Activated CD4-positive, CD25-positive, alpha-beta regulatory T cell treated with anti-CD3 and anti-CD28 coated beads, Interleukin-2, amount 50 U/mL, for 72 hours (primary cell): ENCODE data around the gene FAM184A.
"Not testable (repeated sequence)": the region's sequence is repeated elsewhere in the genome, so short reads cannot be mapped to it uniquely, and the experiment has no call there.

Experiments
- DNase-seq: peaks from one replicate; pipeline ENCODE4 v3.0.0; 2021

The FAM184A gene

DNA sequence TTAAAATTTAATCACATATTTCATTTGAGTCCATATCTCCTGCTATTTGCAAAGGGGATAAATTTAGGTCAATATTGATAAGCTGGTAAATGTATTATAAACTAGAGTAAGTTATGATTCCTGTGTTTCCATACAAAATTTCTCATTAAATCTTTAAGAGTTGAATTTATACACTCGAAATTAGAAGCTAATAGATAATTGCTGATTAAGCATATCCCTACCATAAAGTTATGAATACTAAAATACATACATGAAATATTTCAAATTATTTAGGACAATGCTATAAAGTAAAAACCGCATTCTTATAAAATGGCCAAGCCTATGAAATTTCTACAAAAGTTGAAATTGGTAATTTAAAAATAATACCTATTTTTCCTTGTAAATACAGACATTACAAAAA is 71.5 kb downstream of the FAM184A start:
- no peak for DNase-seq

DNA sequence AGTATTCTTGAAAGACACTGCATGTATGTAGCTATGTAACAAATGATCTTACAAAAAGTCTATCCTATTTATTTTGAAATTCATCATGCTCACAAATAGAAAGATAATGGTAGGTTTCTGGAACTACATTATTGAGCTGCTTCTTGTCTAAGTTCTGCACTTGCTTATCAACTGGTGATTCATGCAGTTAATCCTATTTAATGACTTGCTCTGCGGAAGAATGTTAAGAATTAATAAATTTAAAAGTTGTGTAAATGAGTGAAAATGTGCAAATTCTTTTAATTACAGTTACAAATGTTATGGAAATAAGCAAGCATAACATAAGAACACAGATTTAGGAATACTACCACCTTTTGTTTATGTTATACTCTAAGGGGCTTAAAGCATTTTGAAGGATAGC is 76.4 kb downstream of the FAM184A start:
- no peak for DNase-seq

DNA sequence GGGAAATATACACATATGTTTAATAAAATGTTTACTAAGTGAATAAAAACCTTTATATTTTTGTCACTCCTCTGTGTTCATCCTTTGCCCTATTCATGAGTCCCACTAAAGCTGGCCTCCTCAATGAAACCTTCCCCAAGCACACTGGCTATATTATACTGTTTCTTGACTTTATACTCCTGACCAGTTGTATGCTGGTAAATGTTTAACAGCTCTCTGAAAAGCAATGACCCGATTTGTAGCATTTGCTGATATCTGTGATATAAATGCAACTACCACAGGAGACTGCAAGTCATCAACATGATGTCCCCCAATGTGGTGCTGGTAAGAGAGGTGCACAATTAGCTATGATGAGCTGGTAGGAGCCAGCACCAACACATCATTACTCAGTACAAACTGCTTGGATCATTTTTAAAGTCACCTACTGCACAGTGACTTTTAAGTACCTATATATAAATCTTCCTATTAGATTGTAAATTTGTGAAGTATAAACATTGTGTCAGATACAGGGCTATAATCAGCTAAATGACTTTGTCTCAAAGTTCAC is 78.9 kb downstream of the FAM184A start:
- DNase-seq: no peak

DNA sequence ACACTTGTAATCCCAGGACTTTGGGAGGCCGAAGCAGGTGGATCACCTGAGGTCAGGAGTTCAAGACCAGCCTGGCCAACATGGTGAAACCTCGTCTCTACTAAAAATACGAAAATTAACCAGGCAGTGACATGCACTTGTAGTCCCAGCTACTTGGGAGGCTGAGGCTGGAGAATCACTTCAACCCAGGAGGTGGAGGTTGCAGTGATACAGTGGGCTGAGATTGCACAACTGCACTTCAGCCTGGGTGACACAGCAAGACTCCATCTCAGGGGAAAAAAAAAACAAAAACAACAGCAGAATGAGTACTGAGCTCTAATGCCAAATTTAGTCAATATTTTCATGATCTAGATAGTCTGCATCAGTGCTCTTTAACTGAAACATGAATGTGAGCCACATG is 81.0 kb downstream of the FAM184A start:
- not testable (repeated sequence) for DNase-seq

DNA sequence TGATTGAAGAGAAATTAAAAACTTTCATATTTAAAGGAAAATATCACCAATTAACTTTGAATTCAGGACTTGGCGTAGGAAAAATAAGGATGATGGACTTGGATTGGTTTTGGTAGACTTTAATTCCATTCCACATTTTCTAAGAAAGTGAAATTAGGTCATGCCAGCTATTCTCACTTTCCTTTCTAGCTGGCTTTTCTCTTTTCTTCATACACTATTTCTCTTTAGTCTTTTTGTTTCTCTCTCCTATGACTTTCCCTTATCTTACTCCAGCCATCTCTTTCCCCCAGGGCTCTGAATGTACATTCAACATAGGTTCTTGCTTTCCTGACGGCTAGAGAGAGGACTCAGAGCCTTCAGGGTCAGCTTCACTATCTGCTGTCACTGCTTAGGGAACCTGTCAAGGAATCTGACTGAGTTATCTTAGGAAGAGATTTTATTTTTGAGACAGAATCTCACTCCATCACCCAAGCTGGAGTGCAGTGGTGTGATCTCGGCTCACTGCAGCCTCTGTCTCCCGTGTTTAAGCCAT is 82.1 kb downstream of the FAM184A start:
- DNase-seq: no peak

DNA sequence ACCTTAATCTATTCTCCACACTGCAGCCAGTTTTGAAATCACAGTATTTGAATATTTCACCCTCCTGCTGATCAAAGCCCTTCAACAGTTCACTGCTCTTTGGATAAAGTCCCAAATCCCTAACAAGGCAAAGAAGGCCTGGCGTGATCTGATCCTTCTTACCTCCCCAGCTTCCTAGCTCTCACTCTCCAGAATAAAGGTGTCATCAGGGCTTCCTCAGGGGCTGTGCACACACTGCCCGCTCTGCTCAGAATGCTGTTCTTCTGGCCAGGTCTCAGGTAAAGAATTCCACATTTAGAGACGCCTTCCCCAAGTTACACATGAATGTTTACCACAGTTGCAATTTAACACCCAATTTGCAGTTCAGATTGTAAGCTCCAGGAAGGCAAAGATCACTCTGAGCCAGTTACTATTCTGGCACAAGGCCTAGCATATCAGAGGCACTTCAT is 84.6 kb downstream of the FAM184A start:
- DNase-seq: no peak

DNA sequence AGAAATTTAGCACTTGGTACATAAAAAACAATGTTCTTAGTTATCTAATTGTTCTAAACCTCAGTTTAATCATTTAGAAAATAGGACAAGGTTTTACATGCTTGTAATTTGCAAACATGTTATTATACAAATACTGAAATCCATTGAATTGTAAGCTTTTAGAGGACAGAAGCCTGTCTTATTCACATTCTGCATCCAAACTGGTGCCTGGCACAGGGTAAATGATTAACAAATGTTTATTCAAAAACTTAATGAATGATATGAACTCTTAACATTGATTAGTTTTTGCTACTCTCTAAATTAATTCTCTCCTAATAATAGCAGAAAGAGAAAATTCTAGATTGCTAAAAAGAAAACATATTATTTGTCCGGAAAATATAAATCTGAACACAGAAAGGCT is 85.1 kb downstream of the FAM184A start:
- DNase-seq: no peak

DNA sequence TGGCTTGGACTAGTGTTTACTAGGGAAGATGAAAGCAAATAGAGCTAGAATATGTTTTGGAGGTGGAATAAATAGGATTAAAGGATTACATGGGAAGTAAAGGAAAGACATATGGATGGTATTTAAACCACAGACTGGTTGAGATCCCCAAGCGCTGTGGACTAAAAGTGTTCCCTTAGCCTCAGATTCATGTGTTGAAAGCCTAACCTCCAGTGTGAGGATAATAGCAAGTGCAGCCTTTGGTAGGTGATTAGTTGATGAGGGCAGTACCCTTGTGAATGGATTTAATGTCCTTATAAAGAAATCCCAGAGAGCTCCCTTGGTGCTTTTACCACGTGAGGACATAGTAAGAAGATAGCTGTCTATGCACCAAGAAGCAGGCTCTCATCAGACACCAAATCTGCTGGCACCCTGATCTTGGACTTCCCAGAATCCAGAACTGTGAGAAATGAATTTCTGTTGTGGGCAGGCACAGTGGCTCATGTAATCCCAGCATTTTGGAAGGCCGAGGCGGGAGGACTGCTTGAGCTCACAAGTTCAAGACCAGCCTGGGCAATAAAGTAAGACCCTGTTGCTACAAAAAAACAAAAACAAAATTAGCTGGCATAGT is 86.2 kb downstream of the FAM184A start:
- no peak for DNase-seq

DNA sequence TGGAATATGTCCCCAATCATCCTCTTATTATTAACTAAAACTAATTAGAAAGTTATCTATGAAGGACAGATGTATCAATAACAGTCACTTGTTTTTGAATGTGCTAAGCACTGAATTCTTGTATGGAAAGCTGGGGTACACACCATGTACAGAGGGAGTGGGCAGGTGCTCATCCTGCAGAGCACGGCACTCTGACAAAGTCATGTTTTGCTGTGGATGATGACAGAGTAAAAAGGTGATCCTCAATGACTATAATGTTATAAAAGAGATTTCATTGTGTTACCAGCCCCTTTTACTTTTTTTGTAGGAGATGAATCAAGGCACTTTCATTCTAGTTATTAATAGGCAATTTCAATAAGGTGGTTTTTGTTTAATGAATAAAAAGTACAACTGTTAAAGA is 92.2 kb downstream of the FAM184A start:
- no peak for DNase-seq

DNA sequence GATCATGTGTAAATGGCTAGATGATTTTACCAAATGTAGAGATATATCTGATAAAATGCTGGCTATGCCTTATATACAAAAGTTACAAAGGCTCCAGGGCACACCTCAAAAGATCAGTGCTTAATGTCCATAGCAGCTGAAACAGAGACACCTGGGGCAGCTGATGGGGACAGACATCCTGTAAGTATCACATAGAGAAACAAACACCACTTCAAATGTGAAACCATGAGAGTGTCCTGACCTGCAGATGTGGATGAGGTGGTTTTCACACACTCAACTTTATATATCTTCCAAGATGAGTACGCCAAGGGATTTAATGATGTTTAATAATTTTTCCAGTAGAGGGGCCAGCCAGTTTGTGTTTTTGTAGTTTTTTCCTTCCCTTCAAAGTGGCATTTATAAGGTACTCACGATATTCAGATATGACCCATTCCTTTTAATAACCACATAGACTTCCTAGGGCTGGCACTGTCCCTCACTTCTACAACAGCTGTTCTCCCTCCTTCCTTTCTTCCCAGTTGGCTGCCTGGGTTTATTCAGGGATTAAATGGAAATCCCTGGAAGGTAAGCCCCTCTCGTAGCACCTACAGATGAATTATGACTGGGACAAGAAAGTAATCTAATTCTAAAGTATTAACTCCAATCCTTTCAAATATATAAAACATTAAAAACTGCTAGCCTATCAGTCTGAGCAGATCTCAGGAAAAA is 93.2 kb downstream of the FAM184A start:
- DNase-seq: no peak

DNA sequence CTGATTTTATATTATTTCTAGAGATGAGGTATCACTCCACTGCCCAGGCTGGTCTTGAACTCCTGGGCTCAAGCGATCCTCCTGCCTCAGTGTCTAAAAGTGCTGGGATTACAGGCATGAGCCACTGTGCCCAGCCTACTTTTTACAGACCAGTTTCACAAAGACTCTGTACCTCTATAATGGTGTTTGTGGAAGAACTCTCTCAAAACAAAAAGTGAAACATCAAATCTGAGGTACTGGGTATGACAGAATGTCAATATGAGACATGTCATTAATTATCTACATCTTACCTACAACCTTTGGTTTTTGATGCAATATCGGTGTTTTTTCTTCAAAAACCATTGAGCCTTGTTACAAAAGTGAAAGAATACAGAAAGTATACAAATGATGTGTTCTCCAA is 94.1 kb downstream of the FAM184A start:
- DNase-seq: no peak

DNA sequence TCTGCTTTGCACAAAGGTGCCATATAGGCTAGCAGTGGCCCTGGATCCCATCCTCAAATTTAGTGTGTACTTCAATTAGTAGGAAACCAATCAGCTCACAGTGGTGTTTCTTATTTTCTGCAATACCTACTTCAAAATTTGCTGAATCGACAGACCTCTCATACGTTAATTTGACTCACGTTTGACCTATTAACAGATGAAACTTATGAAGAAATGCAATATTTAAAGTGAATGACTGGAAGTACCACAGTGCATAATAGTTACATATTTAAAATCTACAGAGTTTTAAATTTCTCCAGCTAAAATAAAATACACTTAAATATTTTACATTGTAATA is 95.9 kb downstream of the FAM184A start:
- no peak for DNase-seq

DNA sequence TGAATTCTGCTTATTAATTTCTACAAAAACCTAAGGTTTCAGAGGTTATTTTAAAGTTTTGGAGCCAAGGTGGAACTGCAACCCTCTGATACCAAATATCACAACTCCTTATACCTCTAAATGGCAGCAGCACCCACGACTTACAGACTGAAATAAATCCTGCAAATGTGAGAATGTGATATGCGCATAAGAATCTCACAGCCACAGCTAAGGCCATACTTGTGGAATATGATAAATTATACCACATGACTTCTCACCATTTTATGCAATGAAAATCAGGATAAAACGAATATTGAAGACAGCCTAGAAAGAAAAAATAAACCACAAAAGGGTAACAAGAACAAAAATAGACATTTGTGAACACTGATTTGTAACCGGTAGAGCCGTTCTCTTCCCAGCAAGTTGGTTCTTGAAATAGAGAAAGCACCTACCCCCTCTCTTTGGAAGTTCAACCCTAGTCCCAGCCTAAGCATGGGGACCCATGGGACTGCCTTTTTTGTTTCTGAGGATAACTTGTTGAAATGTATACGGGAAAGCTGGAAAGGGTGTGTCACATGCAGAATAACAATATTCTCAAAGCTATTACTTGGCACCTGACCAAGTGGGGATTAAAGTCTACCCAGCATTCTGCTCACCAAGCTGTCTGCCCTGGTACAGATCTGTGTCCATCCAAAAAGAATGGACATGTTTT is 96.4 kb downstream of the FAM184A start:
- no peak for DNase-seq

DNA sequence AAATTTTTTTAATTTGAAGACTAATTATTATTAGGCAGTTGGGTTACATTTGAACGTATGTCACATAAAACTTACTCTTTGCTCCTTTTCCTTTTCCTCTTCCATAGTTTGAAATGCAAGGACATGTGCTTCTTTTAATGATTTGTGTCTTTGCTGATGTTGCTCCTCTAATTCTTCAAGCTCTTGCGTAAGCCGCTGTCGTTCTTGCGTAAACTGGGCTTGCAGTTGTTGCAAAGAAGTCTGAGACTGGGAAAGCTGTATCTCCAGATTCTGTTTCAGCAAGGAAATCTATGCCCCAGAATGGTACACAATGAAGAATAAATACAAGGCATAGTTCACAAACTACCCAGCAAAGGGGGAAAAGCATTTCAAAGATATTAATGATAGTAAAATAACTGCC is 98.4 kb downstream of the FAM184A start:
- no peak for DNase-seq

DNA sequence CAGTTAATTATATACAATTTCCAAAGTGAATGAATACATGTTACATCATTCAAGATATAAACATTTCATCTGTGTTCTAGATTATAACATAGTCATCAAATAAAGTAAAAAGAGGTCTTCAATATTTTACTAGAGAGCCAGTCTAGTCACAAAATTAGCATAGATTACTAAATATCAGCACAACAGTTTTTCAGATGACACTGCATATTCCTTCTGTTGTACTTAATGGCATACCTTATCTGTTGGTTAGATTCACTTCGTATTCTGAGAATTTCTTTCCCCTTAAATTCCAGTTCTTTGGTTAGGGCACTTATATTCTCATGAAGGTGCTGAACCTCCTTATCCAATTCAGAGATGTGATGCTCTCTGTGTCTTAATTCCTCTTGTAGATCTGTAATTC is 103.7 kb downstream of the FAM184A start:
- no peak for DNase-seq

DNA sequence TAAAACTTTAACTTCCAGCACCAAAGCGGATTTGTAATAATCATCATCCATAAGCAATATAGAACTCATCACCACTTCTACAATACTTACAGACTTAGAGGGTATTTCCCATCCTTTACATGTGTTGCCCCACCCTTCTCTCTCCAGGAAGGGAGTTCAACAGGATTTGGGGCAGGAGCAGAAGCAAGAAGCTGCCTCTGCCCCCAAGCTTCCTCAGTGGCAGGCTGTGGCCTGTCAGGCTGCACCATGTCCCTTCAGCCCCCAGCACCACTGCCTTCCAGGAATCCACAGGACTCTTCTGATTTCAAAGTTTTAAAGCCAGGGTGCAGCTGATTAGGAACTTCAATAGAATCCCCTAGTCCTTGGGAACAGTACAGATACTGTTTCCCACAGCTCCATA is 106.8 kb downstream of the FAM184A start:
- DNase-seq: no peak

DNA sequence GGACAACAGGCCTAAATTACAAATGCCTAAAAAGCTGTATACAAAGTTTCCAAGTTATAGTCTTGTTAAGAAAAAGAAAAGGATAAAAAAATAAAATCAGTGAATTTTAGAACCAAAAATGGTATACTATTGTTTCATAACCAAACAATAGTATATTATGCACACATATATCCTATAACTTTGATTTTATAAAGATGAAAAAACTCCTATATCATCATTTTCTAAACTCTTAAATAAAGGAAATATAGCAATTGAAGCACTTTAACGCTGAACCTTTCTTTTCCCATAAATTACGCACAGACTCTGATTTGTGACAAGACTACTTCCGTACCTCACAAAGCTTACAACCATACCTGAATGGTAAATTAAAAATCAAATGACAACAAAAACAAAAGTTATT is 107.6 kb downstream of the FAM184A start:
- DNase-seq: no peak

DNA sequence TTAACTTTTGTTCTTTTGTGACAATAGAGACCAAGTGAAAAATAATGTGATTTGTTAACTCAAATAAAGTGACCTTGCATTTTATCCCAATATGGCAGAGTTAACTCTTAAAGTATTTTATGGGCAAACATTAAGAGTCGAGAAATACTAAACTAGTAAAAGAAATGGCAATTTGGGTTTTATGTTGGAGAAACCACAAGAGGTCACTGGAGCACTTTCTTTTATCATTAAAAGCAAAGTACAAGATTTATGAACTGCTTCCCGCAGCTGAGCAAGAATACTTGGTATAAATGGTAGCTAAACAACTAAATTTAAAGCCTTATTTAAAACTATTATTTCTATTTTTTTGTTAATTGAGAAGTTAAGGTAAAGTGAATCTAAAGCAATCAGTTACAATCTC is 110.0 kb downstream of the FAM184A start:
- no peak for DNase-seq

DNA sequence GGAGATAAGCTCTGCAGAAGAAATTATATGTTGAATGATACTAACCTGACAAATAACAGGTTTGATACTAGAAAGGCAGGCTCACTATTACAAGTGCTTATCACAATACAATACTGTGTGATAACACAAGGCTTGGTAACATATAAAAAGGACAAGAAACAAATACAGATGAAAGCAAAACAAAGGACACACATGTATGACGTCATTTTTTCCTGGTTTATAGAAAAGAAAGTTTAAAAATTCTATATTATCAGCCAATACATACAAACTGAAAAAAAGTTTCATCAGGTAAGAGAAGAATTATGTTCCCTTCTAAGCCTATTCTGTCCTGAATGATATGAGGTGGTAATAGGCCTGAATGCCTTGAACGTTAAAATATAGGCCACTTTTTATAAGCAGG is 111.2 kb downstream of the FAM184A start:
- DNase-seq: no peak

DNA sequence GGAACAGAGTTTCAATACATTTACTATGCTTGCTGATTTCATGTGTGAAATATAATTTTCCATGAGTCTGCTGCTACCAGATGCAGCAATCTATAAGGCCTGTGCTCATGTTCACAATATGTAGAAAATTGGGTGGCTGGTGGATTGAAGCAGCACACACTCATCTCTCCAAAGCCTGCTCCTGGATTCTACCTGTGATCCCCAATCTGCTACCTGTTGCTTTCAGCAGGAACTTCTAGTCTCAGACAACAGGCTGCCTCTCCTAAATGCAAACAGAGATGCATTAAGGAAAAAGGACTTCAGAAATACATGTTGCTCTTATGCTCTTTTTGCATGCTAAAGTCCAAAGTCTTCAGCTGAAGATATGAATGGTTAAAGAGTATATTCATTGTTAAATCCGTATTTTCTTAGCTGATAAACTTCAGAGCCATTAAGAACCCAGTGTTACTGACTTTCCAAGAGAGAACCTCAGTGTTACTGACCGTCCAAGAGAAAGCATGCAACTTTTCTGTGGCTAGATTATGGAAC is 112.6 kb downstream of the FAM184A start:
- no peak for DNase-seq

DNA sequence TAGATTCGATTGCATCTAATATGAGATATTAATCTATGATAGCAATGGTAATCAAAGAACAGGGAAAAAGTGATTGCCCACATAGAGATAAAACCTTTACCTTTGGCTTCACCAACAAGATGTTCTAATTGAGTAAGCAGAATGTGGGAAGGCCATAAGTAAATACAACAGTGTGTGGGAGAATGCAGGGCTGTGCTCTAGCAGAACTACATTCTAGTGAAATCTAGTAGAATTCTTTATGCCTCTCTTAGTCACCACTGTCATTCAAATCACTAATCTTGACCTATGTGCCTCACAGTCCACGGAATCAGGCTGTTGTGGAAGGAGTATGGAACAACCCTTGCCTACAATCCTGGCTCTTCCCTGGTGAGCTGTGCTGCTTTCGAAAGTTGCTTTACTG is 113.1 kb downstream of the FAM184A start:
- DNase-seq: no peak

DNA sequence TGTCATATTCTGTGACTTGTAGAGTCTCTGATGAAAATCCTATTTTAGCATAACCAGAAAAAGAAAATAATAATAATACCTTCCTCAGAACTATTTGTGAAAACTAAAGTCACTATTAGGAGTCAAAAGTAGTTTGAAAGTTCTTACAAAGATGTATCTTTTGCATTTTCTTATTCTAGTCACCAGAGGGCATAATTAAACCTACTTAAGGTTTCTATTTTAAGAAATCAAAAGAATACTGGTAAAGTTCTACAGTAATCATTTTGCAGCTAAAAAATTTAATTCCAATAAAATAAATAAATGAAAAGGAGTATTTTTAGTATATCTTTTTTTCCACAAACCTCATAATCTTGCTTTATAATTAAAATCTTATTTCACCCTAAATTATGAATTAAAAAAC is 115.5 kb downstream of the FAM184A start:
- DNase-seq: no peak

DNA sequence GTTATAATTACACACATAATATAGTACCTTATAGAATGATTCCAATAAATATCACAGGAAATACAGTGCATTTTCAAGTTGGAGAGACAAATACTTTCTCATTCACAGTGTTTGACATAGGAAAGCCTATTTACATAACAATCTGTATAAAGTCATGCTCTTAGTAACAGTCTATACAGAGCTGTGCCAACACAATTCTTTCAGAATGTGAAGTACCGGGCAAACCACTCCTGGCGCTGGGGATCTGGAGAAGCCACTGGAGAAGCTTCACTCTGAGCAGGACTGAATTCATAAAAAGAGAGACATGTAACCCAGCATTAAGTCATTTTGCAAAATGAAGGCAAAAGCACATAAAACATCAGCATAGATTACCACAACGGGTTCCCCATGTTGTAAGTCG is 118.6 kb downstream of the FAM184A start:
- no peak for DNase-seq

DNA sequence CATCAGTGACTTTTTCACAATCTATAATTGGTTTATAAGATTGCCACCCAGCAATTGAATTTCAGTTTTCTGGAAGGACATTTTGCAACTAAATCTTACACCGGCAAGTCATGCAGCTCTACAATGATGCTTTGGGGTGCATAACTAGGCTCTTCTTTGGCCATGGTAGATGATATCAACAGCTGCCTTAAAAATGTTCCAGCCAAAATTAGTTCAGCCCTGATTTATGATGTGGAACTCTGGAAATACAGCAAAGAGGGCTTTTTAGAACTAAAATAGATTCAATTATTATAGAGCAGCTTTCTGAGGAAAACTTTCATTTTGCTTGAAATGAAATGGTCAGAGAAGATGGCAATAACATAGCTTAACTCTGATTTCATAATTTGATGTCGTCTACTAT is 125.1 kb downstream of the FAM184A start:
- no peak for DNase-seq
